IMR-90 (cell line): ENCODE results near the gene COL12A1.

Source experiments
- MXI1 ChIP-seq: IDR thresholded peaks from 2 replicates; pipeline ENCODE4 v1.6.1; 2012; ENCODE audit warnings: low read depth, mild to moderate bottlenecking, low read length, moderate library complexity, borderline replicate concordance
- RAD21 ChIP-seq: IDR thresholded peaks from 2 replicates; pipeline ENCODE4 v1.6.1; 2012; ENCODE audit warnings: low read length, improper control_type of control experiment
- RCOR1 ChIP-seq: IDR thresholded peaks from 2 replicates; pipeline ENCODE4 v1.6.1; 2012; ENCODE audit warnings: mild to moderate bottlenecking, low read length, improper control_type of control experiment; ENCODE audit not compliant: insufficient replicate concordance
- RFX5 ChIP-seq: IDR thresholded peaks from 2 replicates; pipeline ENCODE4 v1.8.0; 2012; ENCODE audit warnings: low read depth, mild to moderate bottlenecking, low read length, moderate library complexity
- TF ChIP-seq, protein P1 (sequence below): conservative IDR thresholded peaks from 2 replicates; pipeline ENCODE4 v1.5.1; 2012; ENCODE audit warnings: mild to moderate bottlenecking, low read depth, low read length, improper control_type of control experiment

- TF ChIP-seq, protein P1, sequence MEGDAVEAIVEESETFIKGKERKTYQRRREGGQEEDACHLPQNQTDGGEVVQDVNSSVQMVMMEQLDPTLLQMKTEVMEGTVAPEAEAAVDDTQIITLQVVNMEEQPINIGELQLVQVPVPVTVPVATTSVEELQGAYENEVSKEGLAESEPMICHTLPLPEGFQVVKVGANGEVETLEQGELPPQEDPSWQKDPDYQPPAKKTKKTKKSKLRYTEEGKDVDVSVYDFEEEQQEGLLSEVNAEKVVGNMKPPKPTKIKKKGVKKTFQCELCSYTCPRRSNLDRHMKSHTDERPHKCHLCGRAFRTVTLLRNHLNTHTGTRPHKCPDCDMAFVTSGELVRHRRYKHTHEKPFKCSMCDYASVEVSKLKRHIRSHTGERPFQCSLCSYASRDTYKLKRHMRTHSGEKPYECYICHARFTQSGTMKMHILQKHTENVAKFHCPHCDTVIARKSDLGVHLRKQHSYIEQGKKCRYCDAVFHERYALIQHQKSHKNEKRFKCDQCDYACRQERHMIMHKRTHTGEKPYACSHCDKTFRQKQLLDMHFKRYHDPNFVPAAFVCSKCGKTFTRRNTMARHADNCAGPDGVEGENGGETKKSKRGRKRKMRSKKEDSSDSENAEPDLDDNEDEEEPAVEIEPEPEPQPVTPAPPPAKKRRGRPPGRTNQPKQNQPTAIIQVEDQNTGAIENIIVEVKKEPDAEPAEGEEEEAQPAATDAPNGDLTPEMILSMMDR, result no peak
- TF ChIP-seq RAD21 (no peak), RFX5 (no peak), RCOR1 (no peak), MXI1 (no peak)
These were observed 102.4 kb downstream of the COL12A1 start for GRCh38 chr6:75103431-75103830.
